Neural crest cell (in vitro differentiated cells): Measurements from ENCODE around the gene ZPBP2. TPM values are rescaled to one million over a fixed set of nuclear protein-coding genes. Genes with fewer than 3 reads are reported as not detected.

Experiments used
- DNase-seq: peaks from one replicate; pipeline ENCODE4 v3.0.0; 2021; ENCODE audit warnings: low read depth, mixed read lengths, low spot score
- H3K27ac Mint-ChIP-seq: one replicate; pipeline ENCODE4 v1.8.0; 2021; ENCODE audit warnings: mild to moderate bottlenecking, mixed read lengths; ENCODE audit not compliant: unreplicated experiment
- H3K27me3 Mint-ChIP-seq: 2 replicates; pipeline ENCODE4 v1.8.0; 2021; ENCODE audit warnings: low read depth, mild to moderate bottlenecking, mixed read lengths
- H3K36me3 Mint-ChIP-seq: 2 replicates; pipeline ENCODE4 v1.8.0; 2021; ENCODE audit warnings: low read depth, mild to moderate bottlenecking, mixed read lengths
- H3K4me1 Mint-ChIP-seq: 2 replicates; pipeline ENCODE4 v1.8.0; 2021; ENCODE audit warnings: mixed read lengths
- H3K4me3 Mint-ChIP-seq: one replicate; pipeline ENCODE4 v1.8.0; 2021; ENCODE audit warnings: mild to moderate bottlenecking, mixed read lengths
- H3K9me3 Mint-ChIP-seq: 2 replicates; pipeline ENCODE4 v1.8.0; 2021; ENCODE audit warnings: mixed read lengths
- CTCF ChIP-seq: fragments of 200-600 bp; sonication (generic); conservative IDR thresholded peaks from 2 replicates; pipeline ENCODE4 v1.5.0; 2021; ENCODE audit warnings: antibody characterized with exemption, mild to moderate bottlenecking
- total RNA-seq: library from RNA; stranded (reverse); gene quantifications from 2 replicates; pipeline ENCODE4 v1.2.1, GENCODE V29; 2021

Gene ZPBP2
- total RNA-seq, 1 donor from 2014 or later, result not detected

DNA sequence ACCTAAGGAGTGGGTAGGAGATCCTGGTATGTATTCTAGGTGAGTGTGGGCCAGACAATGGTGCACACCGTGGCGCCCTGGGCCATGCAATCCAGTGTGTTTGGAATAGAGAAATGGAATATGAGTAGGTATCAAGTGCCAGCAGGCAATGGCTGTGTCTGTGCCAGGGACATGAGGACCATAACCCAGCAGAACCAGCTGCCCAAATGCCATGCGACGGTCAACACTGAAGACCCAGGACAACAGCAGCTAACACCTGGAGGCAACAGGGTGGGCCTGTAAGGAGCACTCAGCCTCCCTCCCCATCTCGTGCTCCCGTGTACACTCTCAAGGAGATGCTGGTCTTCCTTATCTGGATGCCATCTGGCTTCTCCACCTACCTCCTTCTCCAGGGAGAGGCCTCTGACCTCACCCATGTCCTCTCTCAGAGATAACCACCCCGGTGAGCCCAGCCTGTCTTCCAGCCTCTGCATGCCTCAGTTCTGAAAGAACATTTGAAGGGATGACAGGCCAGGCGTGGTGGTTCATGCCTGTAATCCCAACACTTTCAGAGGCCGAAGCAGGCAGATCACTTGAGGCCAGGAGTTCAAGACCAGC lies 51.2 kb downstream of the ZPBP2 start:
- Mint-ChIP-seq H3K36me3 (peaks cover 8% of the 10 kb centered on the region), H3K4me3 (no peak overlapping the region), H3K27ac (no peak overlapping the region), H3K4me1 (peaks cover 2% of the 10 kb centered on the region), H3K27me3 (no peaks in the 10 kb centered on the region), H3K9me3 (no peaks in the 10 kb centered on the region)
- DNase-seq, result no peak
- TF ChIP-seq CTCF, result no peak

- H3K36me3 Mint-ChIP-seq, result peaks cover 8% of the 10 kb centered on the region
- no peak overlapping the region for H3K4me3 Mint-ChIP-seq
- DNase-seq, result no peak
- H3K4me1 Mint-ChIP-seq, result peaks cover 15% of the 10 kb centered on the region
- no peaks in the 10 kb centered on the region for H3K9me3 Mint-ChIP-seq
- no peak overlapping the region for H3K27ac Mint-ChIP-seq
- no peak for TF ChIP-seq CTCF
- no peaks in the 10 kb centered on the region for H3K27me3 Mint-ChIP-seq
These were observed 52.5 kb downstream of the ZPBP2 start for GRCh38 chr17:39920218-39921210.

GRCh38 chr17:39921323-39921722 lies 53.3 kb downstream of the ZPBP2 start:
- H3K27ac Mint-ChIP-seq, result peak overlapping the region; percentile 50
- H3K36me3 Mint-ChIP-seq, result peaks cover 8% of the 10 kb centered on the region
- H3K4me1 Mint-ChIP-seq, result peaks cover 19% of the 10 kb centered on the region
- no peak for TF ChIP-seq CTCF
- DNase-seq, result no peak
- H3K27me3 Mint-ChIP-seq, result no peaks in the 10 kb centered on the region
- no peak overlapping the region for H3K4me3 Mint-ChIP-seq
- H3K9me3 Mint-ChIP-seq, result no peaks in the 10 kb centered on the region

DNA sequence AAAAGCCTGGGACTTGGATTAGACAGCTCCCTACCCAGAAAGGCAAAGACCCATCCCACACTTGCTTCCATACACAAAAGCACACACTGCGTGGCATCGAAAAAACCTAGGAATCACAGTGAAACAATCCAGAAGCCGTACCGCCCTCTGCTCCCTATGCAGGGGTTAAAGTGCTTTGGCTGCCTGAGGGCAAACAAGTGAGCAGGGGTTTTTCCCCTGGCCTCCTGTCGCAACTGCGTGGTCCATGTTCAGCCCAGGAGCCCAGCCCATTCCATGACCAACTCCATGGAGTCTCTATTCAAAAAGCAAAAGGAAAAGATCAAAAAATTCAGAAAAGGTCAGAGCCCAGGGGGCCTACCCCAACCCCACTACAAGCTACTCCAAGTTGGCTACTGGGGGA lies 54.0 kb downstream of the ZPBP2 start:
- peaks cover 5% of the 10 kb centered on the region for H3K36me3 Mint-ChIP-seq
- H3K9me3 Mint-ChIP-seq, result no peaks in the 10 kb centered on the region
- peaks cover 21% of the 10 kb centered on the region for H3K4me1 Mint-ChIP-seq
- no peak for TF ChIP-seq CTCF
- no peak overlapping the region for H3K27ac Mint-ChIP-seq
- no peak for DNase-seq
- no peak overlapping the region for H3K4me3 Mint-ChIP-seq
- H3K27me3 Mint-ChIP-seq, result no peaks in the 10 kb centered on the region

- Mint-ChIP-seq H3K27me3 (no peaks in the 10 kb centered on the region), H3K4me1 (peaks cover 30% of the 10 kb centered on the region), H3K36me3 (peaks cover 4% of the 10 kb centered on the region), H3K9me3 (no peaks in the 10 kb centered on the region), H3K27ac (peak overlapping the region; percentile 19), H3K4me3 (peak overlapping the region; percentile 27)
- no peak for DNase-seq
- no peak for TF ChIP-seq CTCF
These were observed 55.2 kb downstream of the ZPBP2 start for GRCh38 chr17:39923230-39923629.
